ENCODE results near the gene ADAM29.
"Not testable (repeated sequence)": the region's sequence is repeated elsewhere in the genome, so short reads cannot be mapped to it uniquely, and the experiment has no call there.

The ADAM29 gene

GRCh38 chr4:174948826-174949225, 30.7 kb downstream of the ADAM29 start:
- DNase-seq (ENCODE audit: low read depth in 2 of 2), result no peak

GRCh38 chr4:174972911-174973310, 54.8 kb downstream of the ADAM29 start:
- DNase-seq (ENCODE audit: low read depth in 2 of 2), result no peak

DNA sequence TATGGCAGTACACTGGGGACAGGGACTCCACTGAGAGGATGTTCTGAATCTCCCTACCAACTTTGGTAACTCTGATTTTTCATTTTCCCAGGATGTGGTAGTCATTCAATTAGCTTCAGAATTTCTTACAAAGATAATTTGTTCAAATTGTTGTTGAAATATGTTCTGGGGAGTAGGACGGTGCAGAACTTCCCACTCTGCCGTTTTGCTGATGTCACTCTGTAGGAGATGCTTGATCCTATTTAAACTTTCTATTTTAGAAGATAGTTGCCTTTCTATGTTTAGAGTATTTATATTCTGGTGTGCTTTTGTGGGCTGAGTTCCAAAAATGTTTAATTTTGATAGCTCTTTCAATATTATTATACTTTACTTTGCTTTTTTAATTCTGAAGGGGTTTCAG, 55.2 kb downstream of the ADAM29 start:
- DNase-seq (ENCODE audit: low read depth in 2 of 2), result no peak

GRCh38 chr4:174983128-174983750, 65.1 kb downstream of the ADAM29 start:
- no peak for DNase-seq (ENCODE audit: low read depth in 2 of 2)

DNA sequence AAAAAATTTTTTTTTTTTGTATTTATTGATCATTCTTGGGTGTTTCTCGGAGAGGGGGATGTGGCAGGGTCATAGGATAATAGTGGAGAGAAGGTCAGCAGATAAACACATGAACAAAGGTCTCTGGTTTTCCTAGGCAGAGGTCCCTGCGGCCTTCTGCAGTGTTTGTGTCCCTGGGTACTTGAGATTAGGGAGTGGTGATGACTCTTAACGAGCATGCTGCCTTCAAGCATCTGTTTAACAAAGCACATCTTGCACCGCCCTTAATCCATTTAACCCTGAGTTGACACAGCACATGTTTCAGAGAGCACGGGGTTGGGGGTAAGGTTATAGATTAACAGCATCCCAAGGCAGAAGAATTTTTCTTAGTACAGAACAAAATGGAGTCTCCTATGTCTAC, 65.7 kb downstream of the ADAM29 start:
- DNase-seq (ENCODE audit: low read depth in 2 of 2), result not testable (repeated sequence)

GRCh38 chr4:174989791-174990190, 71.6 kb downstream of the ADAM29 start:
- no peak for DNase-seq (ENCODE audit: low read depth in 2 of 2)

GRCh38 chr4:174993916-174994315, 75.8 kb downstream of the ADAM29 start:
- DNase-seq (ENCODE audit: low read depth in 2 of 2), result no peak

GRCh38 chr4:174996079-174996478, 77.9 kb downstream of the ADAM29 start:
- DNase-seq (ENCODE audit: low read depth in 2 of 2), result no peak

DNA sequence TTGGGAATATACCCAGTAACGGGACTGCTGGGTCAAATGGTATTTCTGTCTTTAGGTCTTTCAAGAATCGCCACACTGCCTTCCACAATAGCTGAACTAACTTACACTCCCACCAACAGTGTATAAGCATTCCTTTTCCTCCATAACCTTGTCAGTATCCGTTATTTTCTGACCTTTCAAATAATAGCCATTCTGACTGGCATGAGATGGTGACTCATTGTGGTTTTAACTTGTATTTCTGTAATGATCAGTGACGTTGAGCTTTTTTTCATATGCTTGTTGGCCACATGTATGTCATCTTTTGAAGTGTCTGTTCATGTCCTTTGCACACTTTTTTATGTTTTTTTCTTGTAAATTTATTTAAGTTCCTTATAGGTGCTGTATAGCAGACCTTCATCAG, 81.2 kb downstream of the ADAM29 start:
- DNase-seq (ENCODE audit: low read depth in 2 of 2), result no peak

DNA sequence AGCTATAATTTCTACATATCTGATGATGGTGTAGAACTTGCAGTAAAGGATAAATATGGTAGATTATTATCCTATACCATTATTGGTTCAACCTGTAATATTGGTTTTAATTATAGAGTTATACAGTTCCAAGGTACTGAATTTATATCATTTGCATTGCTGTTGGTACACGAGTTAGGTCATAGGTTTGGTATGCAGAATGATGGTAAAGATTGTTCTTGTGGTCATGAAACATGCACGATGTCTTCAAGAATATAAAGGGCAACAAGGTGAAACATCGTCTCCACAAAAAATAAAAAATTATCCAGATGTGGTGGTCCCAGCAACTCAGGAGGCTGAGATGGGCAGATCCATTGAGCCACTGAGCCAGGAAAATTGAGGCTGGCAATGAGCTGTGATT, 99.6 kb downstream of the ADAM29 start:
- no peak for DNase-seq (ENCODE audit: low read depth in 2 of 2)

DNA sequence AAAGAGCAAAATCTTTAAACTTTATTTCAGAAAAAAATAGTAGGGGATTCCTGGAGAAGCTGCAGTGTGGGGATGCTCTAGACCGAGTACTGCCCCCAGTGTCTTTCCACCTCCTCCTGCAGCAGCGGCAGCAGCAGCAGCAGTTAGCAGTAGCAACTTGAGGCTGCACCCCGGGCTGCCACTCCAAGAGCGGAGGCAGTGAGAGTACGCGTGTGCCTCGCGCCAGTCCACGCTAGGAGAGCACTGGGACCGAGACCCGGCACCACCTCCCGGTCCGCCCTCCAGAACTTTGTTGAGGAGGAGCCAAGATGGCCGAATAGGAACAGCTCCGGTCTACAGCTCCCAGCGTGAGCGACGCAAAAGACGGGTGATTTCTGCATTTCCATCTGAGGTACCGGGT, 101.3 kb downstream of the ADAM29 start:
- DNase-seq (ENCODE audit: low read depth in 2 of 2), result not testable (repeated sequence)

Measured in stimulated activated CD4-positive, alpha-beta T cell treated with anti-CD3 and anti-CD28 coated beads, Interleukin-12 subunit alpha, Interleukin-12 subunit beta, amount 100 ng/mL, for 24 hours (primary cell).